ENCODE results near the gene ID4.

DNA sequence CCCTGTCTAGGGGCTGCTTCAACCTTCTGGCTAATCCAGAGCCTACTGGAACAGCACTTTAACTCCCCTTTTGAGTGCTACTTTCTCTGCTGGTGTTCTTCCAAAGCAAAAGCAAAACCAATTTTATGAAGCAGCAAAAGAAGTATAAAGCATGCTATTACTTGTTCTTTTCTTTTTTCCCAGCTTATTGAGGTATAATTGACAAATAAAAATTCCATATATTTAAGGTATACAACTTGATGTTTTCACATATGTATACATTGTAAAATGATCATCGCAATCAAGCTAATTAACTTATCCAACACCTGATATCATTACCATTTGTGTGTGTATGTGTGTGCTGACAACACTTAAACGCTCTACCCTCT lies 14.9 kb downstream of the ID4 start:
- TF ChIP-seq, protein P1, sequence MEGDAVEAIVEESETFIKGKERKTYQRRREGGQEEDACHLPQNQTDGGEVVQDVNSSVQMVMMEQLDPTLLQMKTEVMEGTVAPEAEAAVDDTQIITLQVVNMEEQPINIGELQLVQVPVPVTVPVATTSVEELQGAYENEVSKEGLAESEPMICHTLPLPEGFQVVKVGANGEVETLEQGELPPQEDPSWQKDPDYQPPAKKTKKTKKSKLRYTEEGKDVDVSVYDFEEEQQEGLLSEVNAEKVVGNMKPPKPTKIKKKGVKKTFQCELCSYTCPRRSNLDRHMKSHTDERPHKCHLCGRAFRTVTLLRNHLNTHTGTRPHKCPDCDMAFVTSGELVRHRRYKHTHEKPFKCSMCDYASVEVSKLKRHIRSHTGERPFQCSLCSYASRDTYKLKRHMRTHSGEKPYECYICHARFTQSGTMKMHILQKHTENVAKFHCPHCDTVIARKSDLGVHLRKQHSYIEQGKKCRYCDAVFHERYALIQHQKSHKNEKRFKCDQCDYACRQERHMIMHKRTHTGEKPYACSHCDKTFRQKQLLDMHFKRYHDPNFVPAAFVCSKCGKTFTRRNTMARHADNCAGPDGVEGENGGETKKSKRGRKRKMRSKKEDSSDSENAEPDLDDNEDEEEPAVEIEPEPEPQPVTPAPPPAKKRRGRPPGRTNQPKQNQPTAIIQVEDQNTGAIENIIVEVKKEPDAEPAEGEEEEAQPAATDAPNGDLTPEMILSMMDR (IDR thresholded peaks at IDR 0.05): no peak
- no peak for TF ChIP-seq POLR2A (IDR thresholded peaks at IDR 0.05)

Measured in uterus (tissue), 2 donors.